DOHH2 (cell line): ENCODE measurements around the gene YIPF6.

ENCODE experiments used
- H3F3A ChIP-seq: fragments of 200-600 bp; sonication (generic), shearing (Covaris generic); 2 replicates; pipeline ENCODE4 v1.6.0; 2016; ENCODE audit warnings: antibody characterized with exemption, mild to moderate bottlenecking; ENCODE audit not compliant: control insufficient read depth, insufficient read depth
- H3K27ac ChIP-seq: fragments of 200-600 bp; sonication (generic); 2 replicates; pipeline ENCODE4 v1.5.1; 2014; ENCODE audit warnings: low read depth, mild to moderate bottlenecking, low read length, moderate library complexity
- H3K27me3 ChIP-seq: fragments of 200-600 bp; sonication (generic); 2 replicates; pipeline ENCODE4 v1.6.1; 2014; ENCODE audit warnings: mild to moderate bottlenecking, low read length, mixed read lengths; ENCODE audit not compliant: control insufficient read depth
- H3K36me3 ChIP-seq: fragments of 200-600 bp; sonication (generic); 2 replicates; pipeline ENCODE4 v1.6.1; 2014; ENCODE audit warnings: mild to moderate bottlenecking, low read length, moderate library complexity, mixed read lengths; ENCODE audit not compliant: control insufficient read depth
- H3K4me1 ChIP-seq: fragments of 200-600 bp; sonication (generic); 2 replicates; pipeline ENCODE4 v1.6.1; 2014; ENCODE audit warnings: mild to moderate bottlenecking, low read length, mixed read lengths; ENCODE audit not compliant: control insufficient read depth
- H3K4me2 ChIP-seq: fragments of 200-600 bp; sonication (generic); 2 replicates; pipeline ENCODE4 v1.6.0; 2014; ENCODE audit warnings: mild to moderate bottlenecking, low read length, moderate library complexity
- H3K4me3 ChIP-seq: fragments of 200-600 bp; sonication (generic); 2 replicates; pipeline ENCODE4 v1.5.1; 2014; ENCODE audit warnings: mild to moderate bottlenecking, low read length, mixed read lengths
- H3K79me2 ChIP-seq: fragments of 200-600 bp; sonication (generic); 2 replicates; pipeline ENCODE4 v1.6.1; 2014; ENCODE audit warnings: mild to moderate bottlenecking, low read length, mixed read lengths; ENCODE audit not compliant: control insufficient read depth
- H3K9me2 ChIP-seq: fragments of 200-600 bp; sonication (generic); replicated peaks from 2 replicates; pipeline ENCODE4 v1.6.1; 2014; ENCODE audit warnings: mild to moderate bottlenecking, low read length, mixed read lengths; ENCODE audit not compliant: control insufficient read depth
- H3K9me3 ChIP-seq: fragments of 200-600 bp; sonication (generic); 2 replicates; pipeline ENCODE4 v1.6.1; 2014; ENCODE audit warnings: antibody characterized with exemption, low read length, mixed read lengths; ENCODE audit not compliant: control insufficient read depth, insufficient read depth
- H4K20me1 ChIP-seq: fragments of 200-600 bp; sonication (generic); 2 replicates; pipeline ENCODE4 v1.6.0; 2014; ENCODE audit warnings: low read depth, mild to moderate bottlenecking, antibody characterized with exemption, low read length, moderate library complexity; ENCODE audit not compliant: control insufficient read depth, insufficient read depth
- EZH2phosphoT487 ChIP-seq: fragments of 200-600 bp; sonication (generic); IDR thresholded peaks from 2 replicates; pipeline ENCODE4 v1.6.1; 2017; ENCODE audit warnings: borderline replicate concordance, mild to moderate bottlenecking, antibody characterized with exemption, low read length, moderate library complexity, mixed read lengths
- TF ChIP-seq, protein P1 (sequence below): fragments of 200-600 bp; sonication (generic); IDR thresholded peaks from one replicate; pipeline ENCODE4 v1.5.1; 2014; ENCODE audit warnings: antibody characterized with exemption, mild to moderate bottlenecking, low read depth, low read length; ENCODE audit not compliant: poor library complexity, severe bottlenecking

YIPF6 gene

DNA sequence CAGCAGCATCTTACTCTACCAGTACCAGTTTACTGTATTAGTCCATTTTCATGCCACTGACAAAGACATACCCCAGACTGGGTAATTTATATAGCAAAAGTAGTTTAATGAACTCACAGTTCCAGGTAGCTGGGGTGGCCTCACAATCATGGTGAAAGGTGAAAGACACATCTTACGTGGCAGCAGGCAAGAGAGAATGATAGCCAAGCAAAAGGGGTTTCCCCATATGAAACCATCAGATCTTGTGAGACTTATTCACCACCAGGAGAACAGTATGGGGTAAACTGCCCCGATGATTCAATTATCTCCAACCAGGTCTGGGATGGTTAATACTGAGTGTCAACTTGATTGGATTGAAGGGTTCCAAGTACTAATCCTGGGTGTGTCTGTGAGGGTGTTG, 69.3 kb downstream of the YIPF6 start:
- H3K4me1 ChIP-seq, result no peaks in the 10 kb centered on the region
- H3K4me3 ChIP-seq, result no peak overlapping the region
- no peaks in the 10 kb centered on the region for H3K27me3 ChIP-seq
- H3K4me2 ChIP-seq, result no peak overlapping the region
- no peaks in the 10 kb centered on the region for H4K20me1 ChIP-seq
- H3F3A ChIP-seq, result no peaks in the 10 kb centered on the region
- TF ChIP-seq, protein P1, sequence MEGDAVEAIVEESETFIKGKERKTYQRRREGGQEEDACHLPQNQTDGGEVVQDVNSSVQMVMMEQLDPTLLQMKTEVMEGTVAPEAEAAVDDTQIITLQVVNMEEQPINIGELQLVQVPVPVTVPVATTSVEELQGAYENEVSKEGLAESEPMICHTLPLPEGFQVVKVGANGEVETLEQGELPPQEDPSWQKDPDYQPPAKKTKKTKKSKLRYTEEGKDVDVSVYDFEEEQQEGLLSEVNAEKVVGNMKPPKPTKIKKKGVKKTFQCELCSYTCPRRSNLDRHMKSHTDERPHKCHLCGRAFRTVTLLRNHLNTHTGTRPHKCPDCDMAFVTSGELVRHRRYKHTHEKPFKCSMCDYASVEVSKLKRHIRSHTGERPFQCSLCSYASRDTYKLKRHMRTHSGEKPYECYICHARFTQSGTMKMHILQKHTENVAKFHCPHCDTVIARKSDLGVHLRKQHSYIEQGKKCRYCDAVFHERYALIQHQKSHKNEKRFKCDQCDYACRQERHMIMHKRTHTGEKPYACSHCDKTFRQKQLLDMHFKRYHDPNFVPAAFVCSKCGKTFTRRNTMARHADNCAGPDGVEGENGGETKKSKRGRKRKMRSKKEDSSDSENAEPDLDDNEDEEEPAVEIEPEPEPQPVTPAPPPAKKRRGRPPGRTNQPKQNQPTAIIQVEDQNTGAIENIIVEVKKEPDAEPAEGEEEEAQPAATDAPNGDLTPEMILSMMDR, result no peak
- no peak for TF ChIP-seq EZH2phosphoT487
- no peaks in the 10 kb centered on the region for H3K79me2 ChIP-seq
- no peaks in the 10 kb centered on the region for H3K9me3 ChIP-seq
- H3K36me3 ChIP-seq, result no peaks in the 10 kb centered on the region
- no peak overlapping the region for H3K27ac ChIP-seq
- no peaks in the 10 kb centered on the region for H3K9me2 ChIP-seq

DNA sequence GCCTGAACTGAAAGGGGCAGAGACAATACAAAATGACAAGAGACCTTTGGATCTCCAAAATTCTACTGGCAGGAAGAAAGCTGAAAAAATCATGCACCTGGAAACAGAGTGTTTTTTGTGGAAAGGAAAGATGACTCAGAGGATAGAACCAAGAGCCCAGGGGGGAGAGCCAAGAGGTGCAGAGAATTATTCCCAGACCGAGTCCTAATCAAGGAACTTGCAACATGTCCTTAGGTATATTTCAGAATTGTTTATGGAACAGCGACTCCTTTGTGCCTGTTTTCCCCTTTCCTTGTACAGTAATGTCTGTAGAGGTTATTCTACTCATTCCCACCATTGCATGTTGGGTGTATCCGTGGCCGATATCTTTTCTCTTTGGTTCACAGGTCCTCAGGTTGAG, 71.7 kb downstream of the YIPF6 start:
- Histone ChIP-seq H3F3A (no peaks in the 10 kb centered on the region), H3K9me2 (no peaks in the 10 kb centered on the region), H3K27me3 (no peaks in the 10 kb centered on the region), H3K4me2 (no peak overlapping the region), H3K4me1 (no peaks in the 10 kb centered on the region), H3K4me3 (no peak overlapping the region), H3K27ac (no peak overlapping the region), H3K9me3 (no peaks in the 10 kb centered on the region), H4K20me1 (no peaks in the 10 kb centered on the region), H3K36me3 (no peaks in the 10 kb centered on the region), H3K79me2 (no peaks in the 10 kb centered on the region)
- TF ChIP-seq EZH2phosphoT487, result no peak
- TF ChIP-seq, protein P1, result no peak

DNA sequence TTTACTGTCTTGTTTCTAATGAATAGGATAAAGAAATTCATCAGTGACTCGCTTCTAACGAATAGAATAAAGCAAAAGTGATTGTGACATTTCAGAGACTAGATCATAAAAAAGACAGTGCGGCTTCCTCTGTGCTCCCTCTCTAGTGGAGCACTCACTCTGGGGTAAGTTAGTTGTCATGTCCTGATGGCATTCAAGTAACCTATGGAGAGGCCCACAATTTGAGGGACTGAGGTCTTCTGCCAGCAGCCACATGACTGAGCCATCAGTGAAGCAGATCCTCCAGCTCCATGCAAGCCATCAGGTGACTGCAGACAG, 72.4 kb downstream of the YIPF6 start:
- no peak overlapping the region for H3K27ac ChIP-seq
- no peaks in the 10 kb centered on the region for H3K36me3 ChIP-seq
- H3K4me3 ChIP-seq, result no peak overlapping the region
- H3F3A ChIP-seq, result no peaks in the 10 kb centered on the region
- no peaks in the 10 kb centered on the region for H3K4me1 ChIP-seq
- no peaks in the 10 kb centered on the region for H3K79me2 ChIP-seq
- no peaks in the 10 kb centered on the region for H3K9me3 ChIP-seq
- no peaks in the 10 kb centered on the region for H3K27me3 ChIP-seq
- no peaks in the 10 kb centered on the region for H4K20me1 ChIP-seq
- H3K4me2 ChIP-seq, result no peak overlapping the region
- no peak for TF ChIP-seq EZH2phosphoT487
- TF ChIP-seq, protein P1, result no peak
- no peaks in the 10 kb centered on the region for H3K9me2 ChIP-seq

DNA sequence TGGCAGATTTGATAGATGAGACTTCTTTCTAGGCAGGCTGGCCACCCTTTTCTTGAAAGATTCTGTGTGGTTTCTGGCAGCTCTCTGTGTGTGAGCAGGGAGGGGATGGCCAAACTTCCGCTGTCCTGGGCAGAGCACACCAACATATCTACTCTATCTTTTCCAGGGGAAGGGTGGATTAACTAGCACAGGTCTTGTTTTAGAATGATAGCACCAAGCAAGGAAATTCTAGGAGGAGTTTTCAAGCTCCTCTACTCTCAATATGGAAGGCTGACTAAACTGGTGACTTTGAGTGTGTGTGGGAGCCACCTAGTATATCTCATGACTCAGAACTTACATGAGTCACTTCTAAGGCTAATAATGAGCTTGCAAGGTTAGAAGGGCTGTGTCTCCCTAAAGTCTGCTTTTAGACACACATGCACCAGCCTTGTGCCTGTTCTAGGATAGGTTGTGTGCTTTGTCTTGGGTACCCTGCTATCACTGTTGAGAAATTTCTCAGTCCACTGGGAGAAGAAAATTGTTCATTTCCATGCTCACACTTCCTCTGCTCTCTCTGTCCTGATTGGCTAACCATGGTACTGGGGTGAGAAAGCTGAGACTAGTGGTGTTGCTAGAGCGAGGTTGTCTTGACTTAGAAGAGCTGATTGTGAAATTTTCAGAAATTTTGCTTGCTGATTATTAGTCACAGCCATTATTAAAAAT, 72.9 kb downstream of the YIPF6 start:
- no peak overlapping the region for H3K27ac ChIP-seq

More for the DNA sequence above, 72.9 kb downstream of the YIPF6 start:
- H3K9me3 ChIP-seq, result no peaks in the 10 kb centered on the region
- H3K4me2 ChIP-seq, result no peak overlapping the region
- H3K4me1 ChIP-seq, result no peaks in the 10 kb centered on the region
- TF ChIP-seq EZH2phosphoT487, result no peak
- TF ChIP-seq, protein P1, result no peak
- no peaks in the 10 kb centered on the region for H3F3A ChIP-seq
- H3K27me3 ChIP-seq, result no peaks in the 10 kb centered on the region
- H3K9me2 ChIP-seq, result no peaks in the 10 kb centered on the region
- no peaks in the 10 kb centered on the region for H4K20me1 ChIP-seq
- no peaks in the 10 kb centered on the region for H3K79me2 ChIP-seq
- H3K36me3 ChIP-seq, result no peaks in the 10 kb centered on the region
- H3K4me3 ChIP-seq, result no peak overlapping the region
